ENCODE data around the gene FLG2. TPM values are rescaled to one million over a fixed set of nuclear protein-coding genes. Genes with fewer than 3 reads are reported as not detected.

FLG2 gene
- total RNA-seq, 1 donor from 2014 or later: not detected

DNA sequence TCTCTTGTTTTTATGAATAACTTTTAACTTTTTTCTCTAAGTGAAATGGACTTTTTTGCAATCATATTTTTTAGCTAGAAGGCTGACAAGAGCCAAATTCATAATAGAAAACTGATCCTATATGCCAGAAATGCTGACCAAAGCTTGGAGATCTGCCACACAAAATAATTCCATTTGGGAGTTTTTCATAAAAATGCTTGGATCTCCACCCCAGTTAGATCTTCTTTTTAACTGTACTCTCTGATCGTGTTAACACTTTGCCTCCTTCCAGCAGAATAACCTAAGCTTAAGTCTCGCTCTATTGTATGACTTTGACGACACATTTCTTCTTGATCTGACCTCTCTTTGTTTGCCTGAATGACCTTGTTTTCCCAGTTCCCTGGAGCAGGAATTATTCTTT lies 16.8 kb downstream of the FLG2 start:
- no peaks in the 10 kb centered on the region for H3K4me1 Mint-ChIP-seq
- H3K36me3 Mint-ChIP-seq: no peaks in the 10 kb centered on the region
- H3K9me3 Mint-ChIP-seq: peaks cover 63% of the 10 kb centered on the region
- no peak overlapping the region for H3K27ac Mint-ChIP-seq
- TF ChIP-seq CTCF (IDR thresholded peaks at IDR 0.05; ENCODE audit: unreplicated experiment): no peak
- H3K27me3 Mint-ChIP-seq (ENCODE audit: low read depth): no peaks in the 10 kb centered on the region
- no peak for DNase-seq (ENCODE audit: low spot score in 2 of 2, unreplicated experiment in 2 of 2)
- no peak overlapping the region for H3K4me3 Mint-ChIP-seq

GRCh38 chr1:152335399-152335798 lies 24.4 kb downstream of the FLG2 start:
- H3K9me3 Mint-ChIP-seq: peaks cover 55% of the 10 kb centered on the region
- TF ChIP-seq CTCF (IDR thresholded peaks at IDR 0.05; ENCODE audit: unreplicated experiment): no peak
- no peak for DNase-seq (ENCODE audit: low spot score in 2 of 2, unreplicated experiment in 2 of 2)
- no peaks in the 10 kb centered on the region for H3K27me3 Mint-ChIP-seq (ENCODE audit: low read depth)
- H3K36me3 Mint-ChIP-seq: no peaks in the 10 kb centered on the region
- no peaks in the 10 kb centered on the region for H3K4me1 Mint-ChIP-seq
- no peak overlapping the region for H3K4me3 Mint-ChIP-seq
- no peak overlapping the region for H3K27ac Mint-ChIP-seq

GRCh38 chr1:152328801-152329391 lies 30.9 kb downstream of the FLG2 start:
- H3K27me3 Mint-ChIP-seq (ENCODE audit: low read depth): no peaks in the 10 kb centered on the region
- H3K4me3 Mint-ChIP-seq: no peak overlapping the region
- no peaks in the 10 kb centered on the region for H3K4me1 Mint-ChIP-seq
- peaks cover 44% of the 10 kb centered on the region for H3K9me3 Mint-ChIP-seq
- no peak overlapping the region for H3K27ac Mint-ChIP-seq
- no peak for DNase-seq (ENCODE audit: low spot score in 2 of 2, unreplicated experiment in 2 of 2)
- no peaks in the 10 kb centered on the region for H3K36me3 Mint-ChIP-seq
- no peak for TF ChIP-seq CTCF (IDR thresholded peaks at IDR 0.05; ENCODE audit: unreplicated experiment)

DNA sequence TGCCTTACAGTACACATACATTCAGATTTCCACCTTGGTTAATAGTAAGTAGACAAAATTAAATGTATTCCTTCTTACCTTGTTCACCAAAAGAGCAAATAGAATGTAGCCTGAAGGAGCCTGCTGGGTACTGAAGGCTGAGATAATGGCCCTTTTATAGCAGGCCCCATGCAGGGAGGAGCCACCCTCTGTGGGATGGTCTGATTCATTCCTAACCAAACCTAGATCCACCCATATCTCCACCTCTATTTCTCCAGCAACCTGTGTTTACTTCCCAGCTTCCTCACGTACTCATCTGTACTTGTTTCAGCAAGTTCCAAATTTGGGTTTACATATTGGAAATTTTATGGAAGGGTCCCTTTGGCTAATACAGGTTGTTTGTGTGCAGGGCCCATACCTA lies 34.7 kb downstream of the FLG2 start, which contains the start of gene FLG:
Gene FLG, minus strand, starts transcription at position 129 of the 400 bp plus-strand sequence. CDS start 9,783 bp downstream, outside the sequence.
- Mint-ChIP-seq H3K9me3 (peaks cover 50% of the 10 kb centered on the region), H3K4me1 (no peaks in the 10 kb centered on the region), H3K27ac (no peak within 1 kb of the TSS), H3K27me3 (ENCODE audit: low read depth) (no peaks in the 10 kb centered on the region), H3K36me3 (no peaks in the 10 kb centered on the region), H3K4me3 (no peak within 1 kb of the TSS)
- TF ChIP-seq CTCF (IDR thresholded peaks at IDR 0.05; ENCODE audit: unreplicated experiment): no peak
- no peak for DNase-seq (ENCODE audit: low spot score in 2 of 2, unreplicated experiment in 2 of 2)

GRCh38 chr1:152313970-152314369 lies 45.8 kb downstream of the FLG2 start:
- Mint-ChIP-seq H3K9me3 (peaks cover 57% of the 10 kb centered on the region), H3K36me3 (peaks cover 10% of the 10 kb centered on the region), H3K4me1 (no peaks in the 10 kb centered on the region), H3K27ac (no peak overlapping the region), H3K4me3 (no peak overlapping the region), H3K27me3 (ENCODE audit: low read depth) (no peaks in the 10 kb centered on the region)
- no peak for TF ChIP-seq CTCF (IDR thresholded peaks at IDR 0.05; ENCODE audit: unreplicated experiment)
- DNase-seq (ENCODE audit: low spot score in 2 of 2, unreplicated experiment in 2 of 2): no peak

All from mesothelial cell of epicardium (in vitro differentiated cells).